Smooth muscle cell (in vitro differentiated cells): ENCODE data around the gene COMMD2. TPM values are rescaled to one million over a fixed set of nuclear protein-coding genes. Genes with fewer than 3 reads are reported as not detected.

Experiments used
- DNase-seq: peaks from one replicate; lab custom pipeline; 2025; ENCODE audit not compliant: unreplicated experiment; lab: John Stamatoyannopoulos, UW
- H2AFZ ChIP-seq: fragments of 200-600 bp; sonication (generic); 2 replicates; pipeline ENCODE4 v1.6.0; 2016; ENCODE audit warnings: antibody characterized with exemption, low read depth, mild to moderate bottlenecking
- H3F3A ChIP-seq: fragments of 200-600 bp; sonication (generic); 2 replicates; pipeline ENCODE4 v1.6.0; 2017; ENCODE audit warnings: antibody characterized with exemption, low read depth
- H3K27ac ChIP-seq: fragments of 200-600 bp; sonication (generic); 2 replicates; pipeline ENCODE4 v1.5.1; 2016; ENCODE audit warnings: low read depth, mild to moderate bottlenecking
- H3K27me3 ChIP-seq: fragments of 200-600 bp; sonication (generic); 2 replicates; pipeline ENCODE4 v1.6.1; 2016; ENCODE audit warnings: low read depth, mild to moderate bottlenecking
- H3K36me3 ChIP-seq: fragments of 200-600 bp; sonication (generic); 2 replicates; pipeline ENCODE4 v1.5.1; 2016; ENCODE audit warnings: low read depth
- H3K4me1 ChIP-seq: fragments of 200-600 bp; sonication (generic); 2 replicates; pipeline ENCODE4 v1.5.1; 2016; ENCODE audit warnings: low read depth
- H3K4me2 ChIP-seq: fragments of 200-600 bp; sonication (generic); 2 replicates; pipeline ENCODE4 v1.6.0; 2016; ENCODE audit warnings: mild to moderate bottlenecking
- H3K4me3 ChIP-seq: fragments of 200-600 bp; sonication (generic); 2 replicates; pipeline ENCODE4 v1.5.1; 2016; ENCODE audit warnings: mild to moderate bottlenecking
- H3K79me2 ChIP-seq: fragments of 200-600 bp; sonication (generic); 2 replicates; pipeline ENCODE4 v1.6.0; 2016; ENCODE audit warnings: low read depth, mild to moderate bottlenecking
- H3K9ac ChIP-seq: fragments of 200-600 bp; sonication (generic); 2 replicates; pipeline ENCODE4 v1.6.0; 2016; ENCODE audit warnings: low read depth
- H3K9me3 ChIP-seq: fragments of 200-600 bp; sonication (generic); replicated peaks from 2 replicates; pipeline ENCODE4 v1.5.1; 2016; ENCODE audit warnings: low read depth
- H4K20me1 ChIP-seq: fragments of 200-600 bp; sonication (generic); 2 replicates; pipeline ENCODE4 v1.6.0; 2016; ENCODE audit warnings: low read depth
- CTCF ChIP-seq: fragments of 200-600 bp; sonication (generic); IDR thresholded peaks from 2 replicates; pipeline ENCODE4 v1.5.1; 2017; ENCODE audit warnings: borderline replicate concordance, mild to moderate bottlenecking, antibody characterized with exemption; ENCODE audit not compliant: insufficient read depth, poor library complexity, severe bottlenecking
- WGBS: methylation state at CpG from one replicate; pipeline ENCODE4 v1.1.7; 2016; ENCODE audit warnings: low lambda C conversion rate; 5-methylcytosine and 5-hydroxymethylcytosine counted together
- polyA plus RNA-seq: library from polyadenylated mRNA; unstranded; fragments of >200 nt; fragmentation: Nextera tagmentation; extraction: Ambion mirVana; gene quantifications from 2 replicates; pipeline ENCODE4 v1.2.1, GENCODE V29; 2016
- small RNA-seq: library from RNA; depleted of rRNA; stranded (forward); fragments of <200 nt; gene quantifications from one replicate; pipeline ENCODE3, GENCODE V24; 2014
- total RNA-seq: library from RNA; depleted of rRNA; stranded (reverse); fragments of >200 nt; gene quantifications from 2 replicates; pipeline ENCODE4 v1.2.3, GENCODE V29; 2014

The COMMD2 gene
- total and polyA plus RNA-seq, 2 experiments from 2014 or later: 47.5 to 56.3 TPM

- Histone ChIP-seq H2AFZ (no peak overlapping the region), H3K27ac (peak overlapping the region; percentile 91), H3K9ac (peak overlapping the region; percentile 8), H3K4me1 (no peaks in the 10 kb centered on the region), H3K9me3 (peaks cover 4% of the 10 kb centered on the region), H3K4me3 (no peak overlapping the region), H3K27me3 (no peaks in the 10 kb centered on the region), H3K4me2 (peak overlapping the region; percentile 60), H3F3A (peaks cover 10% of the 10 kb centered on the region), H3K79me2 (no peaks in the 10 kb centered on the region), H4K20me1 (no peaks in the 10 kb centered on the region), H3K36me3 (no peaks in the 10 kb centered on the region)
- DNase-seq: no peak
- no peak for TF ChIP-seq CTCF
- 89% methylated on average over 12 of the region's 12 CpGs for WGBS
Measured at GRCh38 chr3:149701206-149701976, 50.9 kb downstream of the COMMD2 start.

Small RNA genes within 50 kb of the gene (small RNA-seq; reads per million reads assigned to genes)
- not detected for gene RNU6-507P

Other genes starting within 250 kb of the COMMD2 start
- gene WWTR1, start 94.5 kb downstream of the COMMD2 start, total RNA-seq: 54.3 and 55.6 TPM in 2 replicates
- gene WWTR1, start 94.5 kb downstream of the COMMD2 start, polyA plus RNA-seq: 38.4 and 43.7 TPM in 2 replicates
- gene ANKUB1, start 40.1 kb upstream of the COMMD2 start, total RNA-seq: not detected in 2 replicates
- not detected in 2 replicates for gene ANKUB1, start 40.1 kb upstream of the COMMD2 start, polyA plus RNA-seq
- 72.7 and 81.9 TPM in 2 replicates for gene RNF13, start 60.7 kb upstream of the COMMD2 start, total RNA-seq
- gene RNF13, start 60.7 kb upstream of the COMMD2 start, polyA plus RNA-seq: 46.1 and 64.2 TPM in 2 replicates
- gene PFN2, start 218.4 kb upstream of the COMMD2 start, total RNA-seq: 255 and 265 TPM in 2 replicates
- gene PFN2, start 218.4 kb upstream of the COMMD2 start, polyA plus RNA-seq: 209 and 239 TPM in 2 replicates